HepG2 (cell line): ENCODE results near the gene DPP7. TPM values are rescaled to one million over a fixed set of nuclear protein-coding genes. Genes with fewer than 3 reads are reported as not detected.
A peak's percentile ranks its signal among the peaks of the same experiment; 100 is the strongest.

Source experiments
- BRD4 ChIP-seq: sonication (generic); formaldehyde crosslinking; IDR thresholded peaks from 2 replicates; pipeline ENCODE4 v1.4.0; 2020; ENCODE audit warnings: missing genetic modification reagents
- GZF1 ChIP-seq: sonication (generic); formaldehyde crosslinking; IDR thresholded peaks from 2 replicates; pipeline ENCODE4 v1.5.1; 2020; ENCODE audit warnings: mild to moderate bottlenecking, missing genetic modification reagents
- IRX3 ChIP-seq: sonication (generic); formaldehyde crosslinking; IDR thresholded peaks from 2 replicates; pipeline ENCODE4 v1.8.1; 2023; ENCODE audit warnings: mild to moderate bottlenecking, low read depth, missing genetic modification reagents, borderline replicate concordance
- KAT2B ChIP-seq: fragments of 150-350 bp; IDR thresholded peaks from 2 replicates; pipeline ENCODE4 v1.6.1; 2014; ENCODE audit warnings: low read depth, low read length, borderline replicate concordance
- KMT2B ChIP-seq: IDR thresholded peaks from 2 replicates; pipeline ENCODE4 v1.6.1; 2016; ENCODE audit warnings: missing genetic modification reagents, missing compliant biosample characterization
- SALL2 ChIP-seq: sonication (generic); formaldehyde crosslinking; IDR thresholded peaks from 2 replicates; pipeline ENCODE4 v1.8.1; 2023; ENCODE audit warnings: mild to moderate bottlenecking, missing genetic modification reagents, inconsistent platforms
- SETDB1 ChIP-seq: sonication (generic); formaldehyde crosslinking; IDR thresholded peaks from 2 replicates; pipeline ENCODE4 v1.5.1; 2020; ENCODE audit warnings: missing genetic modification reagents, mild to moderate bottlenecking, borderline replicate concordance
- SMAD9 ChIP-seq: sonication (generic); formaldehyde crosslinking; IDR thresholded peaks from 2 replicates; pipeline ENCODE4 v1.5.1; 2020; ENCODE audit warnings: mild to moderate bottlenecking, missing genetic modification reagents
- TAF1 ChIP-seq: sonication (generic); formaldehyde crosslinking; IDR thresholded peaks from 2 replicates; pipeline ENCODE4 v1.4.0; 2020; ENCODE audit warnings: missing genetic modification reagents
- USF2 ChIP-seq, 2 experiments: sonication (generic) in 1 of 2; formaldehyde crosslinking in 1 of 2; IDR thresholded peaks; 2 replicates each; pipeline versions ENCODE4 v1.5.1 to v1.6.1; 2011 to 2020; ENCODE audit warnings: borderline replicate concordance in 1 of 2, low read depth in 1 of 2, low read length in 1 of 2, mild to moderate bottlenecking in 1 of 2, missing genetic modification reagents in 1 of 2, moderate library complexity in 1 of 2
- ZBTB21 ChIP-seq: sonication (generic); formaldehyde crosslinking; IDR thresholded peaks from 2 replicates; pipeline ENCODE4 v1.4.0; 2020; ENCODE audit warnings: missing genetic modification reagents
- ZBTB44 ChIP-seq: sonication (generic); formaldehyde crosslinking; IDR thresholded peaks from 2 replicates; pipeline ENCODE4 v1.4.0; 2020; ENCODE audit warnings: missing genetic modification reagents
- ZNF10 ChIP-seq: sonication (generic); formaldehyde crosslinking; IDR thresholded peaks from 2 replicates; pipeline ENCODE4 v1.4.0; 2020; ENCODE audit warnings: mild to moderate bottlenecking, low read depth, missing genetic modification reagents, borderline replicate concordance
- ZNF280B ChIP-seq: sonication (generic); formaldehyde crosslinking; IDR thresholded peaks from 2 replicates; pipeline ENCODE4 v1.5.0; 2020; ENCODE audit warnings: missing genetic modification reagents, mild to moderate bottlenecking, borderline replicate concordance
- ZNF367 ChIP-seq: sonication (generic); formaldehyde crosslinking; IDR thresholded peaks from 2 replicates; pipeline ENCODE4 v1.4.0; 2020; ENCODE audit warnings: missing genetic modification reagents, borderline replicate concordance
- ZNF451 ChIP-seq: sonication (generic); formaldehyde crosslinking; IDR thresholded peaks from 2 replicates; pipeline ENCODE4 v1.5.0; 2020; ENCODE audit warnings: mild to moderate bottlenecking, missing genetic modification reagents
- ZNF543 ChIP-seq: sonication (generic); formaldehyde crosslinking; IDR thresholded peaks from 2 replicates; pipeline ENCODE4 v1.4.0; 2020; ENCODE audit warnings: mild to moderate bottlenecking, missing genetic modification reagents
- ZNF652 ChIP-seq: IDR thresholded peaks from 2 replicates; pipeline ENCODE4 v1.6.1; 2016; ENCODE audit warnings: low read depth, borderline replicate concordance
- ZNF713 ChIP-seq: sonication (generic); formaldehyde crosslinking; IDR thresholded peaks from 2 replicates; pipeline ENCODE4 v1.4.0; 2020; ENCODE audit warnings: mild to moderate bottlenecking, missing genetic modification reagents
- polyA plus RNA-seq, 8 experiments: library from polyadenylated mRNA; depleted of rRNA in 3 of 8; stranded (reverse) in 7 of 8; unstranded in 1 of 8; fragments of >200 nt; fragmentation: Illumina TruSeq in 4 of 8; extraction: Trizol in 4 of 8; gene quantifications; 2 replicates each; pipeline versions ENCODE4 v1.2.1 to v1.2.3, GENCODE V29; 2011 to 2016; ENCODE audit warnings: low read depth in 4 of 8, missing spikeins in 1 of 8, mixed read lengths in 1 of 8; ENCODE audit not compliant: insufficient read depth in 1 of 8
- total RNA-seq, 5 experiments: library from RNA; depleted of rRNA; stranded (reverse); fragments of >200 nt; fragmentation: Illumina TruSeq; extraction: Trizol; gene quantifications; 2 replicates each; pipeline ENCODE4 v1.2.3, GENCODE V29; 2016; ENCODE audit warnings: low read depth in 1 of 5
- TF ChIP-seq, protein P1 (sequence below): IDR thresholded peaks from 2 replicates; pipeline ENCODE4 v1.6.1; 2012; ENCODE audit warnings: inconsistent platforms
- TF ChIP-seq, protein P2 (sequence below): sonication (generic); formaldehyde crosslinking; IDR thresholded peaks from 2 replicates; pipeline ENCODE4 v1.8.0; 2022; ENCODE audit warnings: mild to moderate bottlenecking, missing genetic modification reagents, borderline replicate concordance

The DPP7 gene
- total and polyA plus RNA-seq, 2 of the 13 experiments (the other 11 are each of a cell fraction or from before 2014, with no cell fraction given) = 1.2 to 4.5 TPM

DNA sequence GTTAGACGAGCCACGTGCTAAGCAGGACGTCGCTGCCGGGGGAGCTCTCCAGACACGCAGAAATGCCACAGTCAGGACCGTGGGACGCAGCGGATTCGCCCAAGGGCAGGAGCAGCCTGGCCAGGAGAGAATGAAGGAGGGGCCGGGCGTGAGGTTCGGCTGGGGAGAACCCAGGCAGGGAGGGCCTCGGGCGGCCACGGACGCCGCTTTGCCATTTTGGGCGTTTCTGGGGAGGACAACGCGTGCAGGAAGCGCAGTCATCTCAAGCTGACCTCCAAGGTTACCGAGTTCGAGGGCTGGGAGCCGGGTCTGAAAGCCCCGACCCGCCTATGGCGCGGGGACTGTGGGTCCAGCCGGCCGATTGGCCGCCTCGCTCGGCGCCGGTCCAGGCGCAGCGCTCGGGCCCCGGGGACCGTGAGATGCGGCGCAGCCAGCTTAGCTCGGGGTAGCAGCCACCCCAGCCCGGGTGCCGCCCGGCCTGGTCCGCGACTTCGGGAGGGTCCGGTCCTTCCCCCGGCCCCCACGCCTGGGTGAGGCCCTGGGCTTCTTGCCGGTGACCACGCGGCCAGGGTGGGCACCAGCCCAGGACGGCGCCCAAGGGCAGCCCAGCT is 28.5 kb downstream of the DPP7 start (continued):
- TF ChIP-seq KAT2B (no peak), SALL2 (CRISPR knock-in tag) (no peak), SMAD9 (no peak), ZNF367 (CRISPR knock-in tag) (no peak), ZNF451 (CRISPR knock-in tag) (peak; percentile 4; the same call in 1 of the 2 replicates), TAF1 (CRISPR knock-in tag) (0 out of 2 replicates have a peak, but pooled peaks have one; percentile 22), ZNF713 (no peak), SETDB1 (CRISPR knock-in tag) (no peak), ZNF10 (CRISPR knock-in tag) (no peak), ZBTB44 (no peak), BRD4 (CRISPR knock-in tag) (no peak), ZNF652 (CRISPR knock-in tag) (no peak), ZBTB21 (CRISPR knock-in tag) (no peak), ZNF543 (CRISPR knock-in tag) (0 out of 2 replicates have a peak, but pooled peaks have one; percentile 29), IRX3 (CRISPR knock-in tag) (no peak), KMT2B (CRISPR knock-in tag) (no peak), GZF1 (CRISPR knock-in tag) (0 out of 2 replicates have a peak, but pooled peaks have one; percentile 37), ZNF280B (CRISPR knock-in tag) (peak; percentile 48; the same call in 1 of the 2 replicates), USF2 (IDR thresholded peaks at IDR 0.05; ENCODE audit: low read depth, low read length) (no peak), USF2 (CRISPR knock-in tag; IDR thresholded peaks at IDR 0.05; ENCODE audit: borderline replicate concordance) (no peak)
- TF ChIP-seq, protein P1, sequence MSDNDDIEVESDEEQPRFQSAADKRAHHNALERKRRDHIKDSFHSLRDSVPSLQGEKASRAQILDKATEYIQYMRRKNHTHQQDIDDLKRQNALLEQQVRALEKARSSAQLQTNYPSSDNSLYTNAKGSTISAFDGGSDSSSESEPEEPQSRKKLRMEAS = no peak; the same call in 1 of the 2 replicates
- TF ChIP-seq, protein P2, sequence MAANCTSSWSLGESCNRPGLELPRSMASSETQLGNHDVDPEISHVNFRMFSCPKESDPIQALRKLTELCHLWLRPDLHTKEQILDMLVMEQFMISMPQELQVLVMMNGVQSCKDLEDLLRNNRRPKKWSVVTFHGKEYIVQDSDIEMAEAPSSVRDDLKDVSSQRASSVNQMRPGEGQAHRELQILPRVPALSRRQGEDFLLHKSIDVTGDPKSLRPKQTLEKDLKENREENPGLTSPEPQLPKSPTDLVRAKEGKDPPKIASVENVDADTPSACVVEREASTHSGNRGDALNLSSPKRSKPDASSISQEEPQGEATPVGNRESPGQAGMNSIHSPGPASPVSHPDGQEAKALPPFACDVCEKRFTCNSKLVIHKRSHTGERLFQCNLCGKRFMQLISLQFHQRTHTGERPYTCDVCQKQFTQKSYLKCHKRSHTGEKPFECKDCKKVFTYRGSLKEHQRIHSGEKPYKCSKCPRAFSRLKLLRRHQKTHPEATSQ (CRISPR knock-in tag) = 0 out of 2 replicates have a peak, but pooled peaks have one; percentile 53
